ENCODE measurements around the gene IP6K2.

- TF ChIP-seq CTCF (CRISPR knock-in tag; IDR thresholded peaks at IDR 0.05) = no peak
- TF ChIP-seq GABPA (IDR thresholded peaks at IDR 0.05; ENCODE audit: low read depth, low read length) = no peak
- TF ChIP-seq GABPA (CRISPR knock-in tag; IDR thresholded peaks at IDR 0.05; ENCODE audit: low read depth) = no peak
- TF ChIP-seq ZNF503 (CRISPR knock-in tag; IDR thresholded peaks at IDR 0.05) = no peak
Measured at GRCh38 chr3:48759071-48759470, 42.0 kb upstream of the IP6K2 start.

Data from HepG2 (cell line).